GM23338 (cell line): Measurements from ENCODE around the gene SLC30A7. TPM values are rescaled to one million over a fixed set of nuclear protein-coding genes. Genes with fewer than 3 reads are reported as not detected.

Experiments
- ATAC-seq: fragments of 200-7000 bp; cut with Tn5 transposase; 3 replicates; pipeline ENCODE4 v1.9.1; 2020
- DNase-seq: peaks from one replicate; pipeline ENCODE4 v3.0.0-alpha.2; 2015; ENCODE audit warnings: low spot score
- H2AFZ ChIP-seq: fragments of 200-600 bp; sonication (generic); 2 replicates; pipeline ENCODE4 v1.8.0; 2016; ENCODE audit warnings: antibody characterized with exemption, mild to moderate bottlenecking, moderate library complexity
- H3F3A ChIP-seq: fragments of 200-600 bp; sonication (generic); replicated peaks from 2 replicates; pipeline ENCODE4 v1.8.0; 2017; ENCODE audit warnings: antibody characterized with exemption, mixed run types, low read depth
- H3K27ac ChIP-seq: fragments of 200-600 bp; sonication (generic); 2 replicates; pipeline ENCODE4 v1.6.1; 2016; ENCODE audit warnings: low read depth
- H3K27me3 ChIP-seq: fragments of 200-600 bp; sonication (generic); 2 replicates; pipeline ENCODE4 v1.8.0; 2016; ENCODE audit warnings: mild to moderate bottlenecking, mixed run types, moderate library complexity; ENCODE audit not compliant: insufficient read depth
- H3K36me3 ChIP-seq: fragments of 200-600 bp; sonication (generic); 2 replicates; pipeline ENCODE4 v1.8.0; 2016; ENCODE audit warnings: mild to moderate bottlenecking; ENCODE audit not compliant: insufficient read depth
- H3K4me1 ChIP-seq: fragments of 200-600 bp; sonication (generic); 2 replicates; pipeline ENCODE4 v1.8.0; 2016; ENCODE audit warnings: mild to moderate bottlenecking, moderate library complexity; ENCODE audit not compliant: insufficient read depth
- H3K4me2 ChIP-seq: fragments of 200-600 bp; sonication (generic); 2 replicates; pipeline ENCODE4 v1.7.1; 2017; ENCODE audit warnings: mixed run types
- H3K4me3 ChIP-seq: fragments of 200-600 bp; sonication (generic); 2 replicates; pipeline ENCODE4 v1.6.1; 2016; ENCODE audit warnings: mixed run types
- H3K79me2 ChIP-seq: fragments of 200-600 bp; sonication (generic); replicated peaks from 2 replicates; pipeline ENCODE4 v1.8.0; 2017; ENCODE audit warnings: mild to moderate bottlenecking; ENCODE audit not compliant: insufficient read depth
- H3K9me2 ChIP-seq: fragments of 200-600 bp; sonication (generic); 2 replicates; pipeline ENCODE4 v1.8.0; 2017; ENCODE audit not compliant: insufficient read depth
- H4K20me1 ChIP-seq: fragments of 200-600 bp; sonication (generic); replicated peaks from 2 replicates; pipeline ENCODE4 v1.8.0; 2017; ENCODE audit warnings: mild to moderate bottlenecking; ENCODE audit not compliant: insufficient read depth
- H3K27ac Mint-ChIP-seq: 2 replicates; pipeline ENCODE4 v1.8.0; 2020; ENCODE audit warnings: inconsistent platforms, mild to moderate bottlenecking, moderate library complexity, mixed read lengths
- H3K27me3 Mint-ChIP-seq: 3 replicates; pipeline ENCODE4 v1.8.0; 2022; ENCODE audit warnings: low read depth, mild to moderate bottlenecking, moderate library complexity, mixed read lengths, inconsistent platforms; ENCODE audit not compliant: insufficient read depth, poor library complexity
- H3K36me3 Mint-ChIP-seq: 3 replicates; pipeline ENCODE4 v1.8.0; 2021; ENCODE audit warnings: low read depth, mild to moderate bottlenecking, inconsistent platforms, moderate library complexity, mixed read lengths
- H3K4me1 Mint-ChIP-seq: 3 replicates; pipeline ENCODE4 v1.8.0; 2020; ENCODE audit warnings: mild to moderate bottlenecking, inconsistent platforms, mixed read lengths
- H3K4me3 Mint-ChIP-seq: 3 replicates; pipeline ENCODE4 v1.8.0; 2021; ENCODE audit warnings: moderate library complexity, mild to moderate bottlenecking, inconsistent platforms, mixed read lengths
- H3K9me3 Mint-ChIP-seq: 3 replicates; pipeline ENCODE4 v1.8.0; 2020; ENCODE audit warnings: moderate library complexity, mild to moderate bottlenecking, inconsistent platforms, mixed read lengths
- JUNB ChIP-seq: IDR thresholded peaks from one replicate; pipeline ENCODE4 v1.6.1; 2016; ENCODE audit warnings: antibody characterized with exemption; ENCODE audit not compliant: unreplicated experiment
- POLR2AphosphoS5 ChIP-seq: IDR thresholded peaks from 2 replicates; pipeline ENCODE4 v1.6.1; 2016; ENCODE audit warnings: antibody characterized with exemption, low read depth
- polyA plus RNA-seq: library from polyadenylated mRNA; unstranded; fragments of >200 nt; fragmentation: Nextera tagmentation; extraction: Ambion mirVana; gene quantifications from 2 replicates; pipeline ENCODE4 v1.2.1, GENCODE V29; 2016
- total RNA-seq: library from RNA; depleted of rRNA; stranded (reverse); fragments of >200 nt; shearing (Covaris generic); gene quantifications from 2 replicates; pipeline ENCODE4 v1.2.3, GENCODE V29; 2014
- TF ChIP-seq, protein P1 (sequence below): IDR thresholded peaks from 2 replicates; pipeline ENCODE4 v1.6.1; 2016; ENCODE audit warnings: antibody characterized with exemption
- TF ChIP-seq, protein P2 (sequence below): IDR thresholded peaks from one replicate; pipeline ENCODE4 v1.6.1; 2018; ENCODE audit warnings: antibody characterized with exemption; ENCODE audit not compliant: unreplicated experiment

The SLC30A7 gene
- total and polyA plus RNA-seq, 2 experiments from 2014 or later = 9.8 to 25.1 TPM

DNA sequence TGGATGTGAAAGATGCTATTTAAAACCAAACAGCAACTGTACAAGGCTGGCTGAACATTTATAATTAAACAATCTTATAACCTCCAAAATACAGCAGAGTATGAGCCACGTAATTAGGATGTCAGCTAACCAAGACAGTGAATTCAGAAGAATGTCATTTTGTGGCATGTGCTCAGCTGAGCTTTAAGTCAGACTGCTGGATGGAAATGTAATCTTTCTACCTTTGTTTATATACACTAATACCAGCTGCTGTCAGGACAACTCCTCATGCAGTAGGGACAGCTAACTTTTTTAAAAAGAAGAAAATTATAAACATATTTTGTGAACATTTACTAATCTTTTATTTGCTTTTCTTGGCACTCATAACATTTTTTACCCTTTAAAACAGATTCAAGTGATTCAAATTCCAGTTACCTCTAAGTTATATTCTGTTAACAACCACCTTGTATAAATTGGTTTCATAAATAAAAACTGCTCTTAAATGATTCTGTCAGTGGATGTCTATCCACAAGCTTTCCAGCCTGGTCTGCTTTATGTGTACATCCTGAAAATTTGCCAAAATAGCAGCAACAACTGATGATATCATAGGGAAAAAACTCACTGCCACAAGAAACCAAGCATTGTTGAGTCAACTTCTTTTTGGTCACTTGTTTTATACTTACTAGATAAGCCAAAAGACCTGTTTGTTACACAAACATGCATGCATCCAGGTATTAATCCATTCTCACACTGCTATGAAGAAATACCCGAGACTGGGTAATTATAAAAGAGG is 93.6 kb downstream of the SLC30A7 start:
- H3K27ac ChIP-seq = no peak overlapping the region
- H3K27me3 ChIP-seq = no peaks in the 10 kb centered on the region
- TF ChIP-seq, protein P1, sequence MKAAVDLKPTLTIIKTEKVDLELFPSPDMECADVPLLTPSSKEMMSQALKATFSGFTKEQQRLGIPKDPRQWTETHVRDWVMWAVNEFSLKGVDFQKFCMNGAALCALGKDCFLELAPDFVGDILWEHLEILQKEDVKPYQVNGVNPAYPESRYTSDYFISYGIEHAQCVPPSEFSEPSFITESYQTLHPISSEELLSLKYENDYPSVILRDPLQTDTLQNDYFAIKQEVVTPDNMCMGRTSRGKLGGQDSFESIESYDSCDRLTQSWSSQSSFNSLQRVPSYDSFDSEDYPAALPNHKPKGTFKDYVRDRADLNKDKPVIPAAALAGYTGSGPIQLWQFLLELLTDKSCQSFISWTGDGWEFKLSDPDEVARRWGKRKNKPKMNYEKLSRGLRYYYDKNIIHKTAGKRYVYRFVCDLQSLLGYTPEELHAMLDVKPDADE = no peak
- DNase-seq (no peak), ATAC-seq (no peak)
- no peak overlapping the region for H3K4me3 Mint-ChIP-seq
- no peak overlapping the region for H3K27ac Mint-ChIP-seq
- no peaks in the 10 kb centered on the region for H3K9me3 Mint-ChIP-seq
- H3K9me2 ChIP-seq = no peaks in the 10 kb centered on the region
- no peaks in the 10 kb centered on the region for H3K4me1 ChIP-seq
- H3K4me3 ChIP-seq = no peak overlapping the region
- peaks cover 4% of the 10 kb centered on the region; the same call in 1 of the 2 replicates for H4K20me1 ChIP-seq
- H3K4me1 Mint-ChIP-seq = no peaks in the 10 kb centered on the region
- H3K79me2 ChIP-seq = no peaks in the 10 kb centered on the region
- H3K27me3 Mint-ChIP-seq = peaks cover 2% of the 10 kb centered on the region
- H3K36me3 ChIP-seq = peaks cover 17% of the 10 kb centered on the region
- H3K36me3 Mint-ChIP-seq = peaks cover 29% of the 10 kb centered on the region
- H2AFZ ChIP-seq = no peak overlapping the region
- H3F3A ChIP-seq = no peaks in the 10 kb centered on the region
- no peak overlapping the region for H3K4me2 ChIP-seq

DNA sequence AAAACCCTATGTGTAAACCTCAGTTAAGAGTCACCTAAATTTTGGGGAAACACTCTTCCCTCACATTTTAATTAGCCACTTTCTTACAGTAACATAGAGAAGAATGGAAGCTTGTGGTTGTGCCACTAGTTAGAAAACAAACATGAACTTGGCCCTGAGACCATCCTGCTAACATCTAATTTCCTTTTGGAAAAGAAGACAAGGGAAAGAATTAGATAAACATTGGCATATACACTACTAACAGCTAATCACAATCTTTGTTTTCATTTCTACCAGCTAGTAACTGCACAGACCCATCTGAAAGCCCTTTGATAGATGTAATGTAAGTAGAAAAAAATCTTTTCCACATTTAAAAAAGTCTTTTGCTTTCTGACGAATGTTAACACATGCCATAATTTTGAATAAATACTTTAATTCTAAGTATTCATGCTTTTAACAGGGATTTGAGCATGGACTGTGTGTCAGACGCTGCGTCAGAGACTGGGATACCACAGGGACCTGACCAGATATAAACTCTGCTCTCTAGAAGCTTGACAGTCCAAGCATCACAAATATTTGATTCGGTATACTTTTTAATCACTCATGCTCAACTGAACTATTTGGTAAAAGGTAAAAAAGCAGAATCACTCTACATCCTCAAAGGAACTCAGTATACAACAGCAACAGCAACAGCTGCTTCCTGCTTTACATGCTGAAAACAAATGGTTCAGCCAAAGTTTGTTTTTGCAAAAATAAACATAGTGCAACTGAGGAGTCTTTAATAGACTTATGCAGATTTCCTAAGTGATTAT is 99.5 kb downstream of the SLC30A7 start:
- Mint-ChIP-seq H3K4me3 (no peak overlapping the region), H3K9me3 (no peaks in the 10 kb centered on the region), H3K4me1 (no peaks in the 10 kb centered on the region), H3K27ac (no peak overlapping the region), H3K36me3 (peaks cover 51% of the 10 kb centered on the region), H3K27me3 (no peaks in the 10 kb centered on the region)
- H3K4me3 ChIP-seq = no peak overlapping the region
- H3K79me2 ChIP-seq = no peaks in the 10 kb centered on the region
- peaks cover 16% of the 10 kb centered on the region for H3K36me3 ChIP-seq
- no peaks in the 10 kb centered on the region; the same call in 1 of the 2 replicates for H4K20me1 ChIP-seq
- H3K4me2 ChIP-seq = no peak overlapping the region
- H3K27ac ChIP-seq = no peak overlapping the region
- ATAC-seq (no peak), DNase-seq (no peak)
- no peaks in the 10 kb centered on the region for H3K9me2 ChIP-seq
- TF ChIP-seq JUNB (no peak), POLR2AphosphoS5 (no peak)
- TF ChIP-seq, protein P2, sequence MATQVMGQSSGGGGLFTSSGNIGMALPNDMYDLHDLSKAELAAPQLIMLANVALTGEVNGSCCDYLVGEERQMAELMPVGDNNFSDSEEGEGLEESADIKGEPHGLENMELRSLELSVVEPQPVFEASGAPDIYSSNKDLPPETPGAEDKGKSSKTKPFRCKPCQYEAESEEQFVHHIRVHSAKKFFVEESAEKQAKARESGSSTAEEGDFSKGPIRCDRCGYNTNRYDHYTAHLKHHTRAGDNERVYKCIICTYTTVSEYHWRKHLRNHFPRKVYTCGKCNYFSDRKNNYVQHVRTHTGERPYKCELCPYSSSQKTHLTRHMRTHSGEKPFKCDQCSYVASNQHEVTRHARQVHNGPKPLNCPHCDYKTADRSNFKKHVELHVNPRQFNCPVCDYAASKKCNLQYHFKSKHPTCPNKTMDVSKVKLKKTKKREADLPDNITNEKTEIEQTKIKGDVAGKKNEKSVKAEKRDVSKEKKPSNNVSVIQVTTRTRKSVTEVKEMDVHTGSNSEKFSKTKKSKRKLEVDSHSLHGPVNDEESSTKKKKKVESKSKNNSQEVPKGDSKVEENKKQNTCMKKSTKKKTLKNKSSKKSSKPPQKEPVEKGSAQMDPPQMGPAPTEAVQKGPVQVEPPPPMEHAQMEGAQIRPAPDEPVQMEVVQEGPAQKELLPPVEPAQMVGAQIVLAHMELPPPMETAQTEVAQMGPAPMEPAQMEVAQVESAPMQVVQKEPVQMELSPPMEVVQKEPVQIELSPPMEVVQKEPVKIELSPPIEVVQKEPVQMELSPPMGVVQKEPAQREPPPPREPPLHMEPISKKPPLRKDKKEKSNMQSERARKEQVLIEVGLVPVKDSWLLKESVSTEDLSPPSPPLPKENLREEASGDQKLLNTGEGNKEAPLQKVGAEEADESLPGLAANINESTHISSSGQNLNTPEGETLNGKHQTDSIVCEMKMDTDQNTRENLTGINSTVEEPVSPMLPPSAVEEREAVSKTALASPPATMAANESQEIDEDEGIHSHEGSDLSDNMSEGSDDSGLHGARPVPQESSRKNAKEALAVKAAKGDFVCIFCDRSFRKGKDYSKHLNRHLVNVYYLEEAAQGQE = no peak
- no peak overlapping the region for H2AFZ ChIP-seq
- H3K4me1 ChIP-seq = no peaks in the 10 kb centered on the region
- no peaks in the 10 kb centered on the region for H3F3A ChIP-seq
- H3K27me3 ChIP-seq = no peaks in the 10 kb centered on the region
